Measurements from ENCODE around the gene ASXL1.

The ASXL1 gene

DNA sequence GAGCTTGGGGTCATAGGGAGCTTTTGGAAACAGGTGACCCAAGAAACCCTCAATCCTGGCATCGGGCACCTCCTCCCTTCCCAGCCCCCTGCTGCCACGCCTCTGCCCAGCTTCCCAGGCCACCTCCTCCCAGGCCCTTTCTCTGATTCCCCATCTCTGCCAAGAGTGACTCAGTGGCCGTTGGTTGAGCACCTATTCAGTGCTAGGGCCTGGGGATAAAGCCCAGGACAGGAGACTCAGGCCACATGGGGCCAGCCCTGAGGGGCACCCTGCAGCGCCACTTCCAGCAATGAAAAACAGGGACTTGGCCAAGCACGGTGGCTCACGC lies 110.1 kb downstream of the ASXL1 start:
- no peak for DNase-seq

DNA sequence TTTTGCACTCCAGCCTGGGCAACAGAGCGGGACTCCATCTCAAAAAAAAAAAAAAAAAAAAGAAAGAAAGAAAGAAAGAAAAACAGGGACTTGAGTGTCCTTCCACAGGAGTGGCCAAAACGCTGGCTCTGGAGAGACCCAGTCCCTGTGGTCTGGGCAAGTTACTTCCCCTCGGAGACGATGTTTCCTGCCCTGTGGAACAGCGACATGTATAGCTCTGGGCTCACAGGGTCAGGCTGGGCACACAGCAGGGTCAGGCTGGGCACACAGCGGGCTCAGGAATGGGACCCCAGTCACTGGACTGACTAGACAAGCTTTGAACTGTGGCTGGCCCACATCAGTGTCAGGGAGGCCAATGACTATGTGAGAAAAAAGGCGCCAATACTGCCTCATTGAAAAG lies 110.7 kb downstream of the ASXL1 start:
- no peak for DNase-seq

DNA sequence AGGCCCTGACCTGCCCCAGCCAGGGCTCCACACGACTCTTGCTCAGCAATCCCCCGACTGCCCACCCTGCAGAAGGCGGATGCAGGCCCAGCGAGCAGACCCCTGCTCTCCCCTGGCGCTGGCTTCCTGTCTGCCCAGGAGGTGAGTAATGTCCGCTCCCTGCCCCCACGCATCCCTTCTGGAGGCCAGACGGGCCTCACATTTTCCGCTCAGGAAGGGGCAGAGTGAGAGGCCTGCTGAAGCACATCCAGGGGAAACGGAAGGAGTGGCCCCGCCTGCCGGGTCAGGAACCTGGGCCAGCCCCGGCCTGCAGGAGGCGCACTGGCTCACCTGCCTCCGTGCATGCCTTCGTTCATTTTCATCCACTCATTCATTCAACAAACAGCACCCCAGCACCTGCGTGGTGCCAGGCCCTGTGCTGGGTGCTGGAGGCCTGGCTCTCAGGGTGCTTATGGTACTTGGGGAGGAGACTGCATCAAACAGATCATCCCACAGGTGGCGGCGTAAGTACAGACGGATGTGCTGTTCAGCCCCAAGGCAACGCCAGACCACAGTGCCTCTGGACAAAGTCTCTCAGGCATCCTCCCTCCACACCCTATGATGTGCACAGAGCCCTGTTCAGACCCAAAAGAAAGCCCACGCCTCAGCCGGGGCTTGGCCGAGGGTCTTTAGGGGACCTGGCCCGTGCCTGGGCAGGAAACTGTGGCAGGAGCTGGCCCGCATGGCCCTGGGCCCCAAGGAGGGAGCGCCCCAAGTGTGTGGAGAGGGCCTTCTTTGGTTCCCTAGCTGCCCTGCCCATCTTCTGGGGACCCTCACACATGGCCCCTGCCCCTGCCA lies 112.1 kb downstream of the ASXL1 start:
- DNase-seq, result no peak

DNA sequence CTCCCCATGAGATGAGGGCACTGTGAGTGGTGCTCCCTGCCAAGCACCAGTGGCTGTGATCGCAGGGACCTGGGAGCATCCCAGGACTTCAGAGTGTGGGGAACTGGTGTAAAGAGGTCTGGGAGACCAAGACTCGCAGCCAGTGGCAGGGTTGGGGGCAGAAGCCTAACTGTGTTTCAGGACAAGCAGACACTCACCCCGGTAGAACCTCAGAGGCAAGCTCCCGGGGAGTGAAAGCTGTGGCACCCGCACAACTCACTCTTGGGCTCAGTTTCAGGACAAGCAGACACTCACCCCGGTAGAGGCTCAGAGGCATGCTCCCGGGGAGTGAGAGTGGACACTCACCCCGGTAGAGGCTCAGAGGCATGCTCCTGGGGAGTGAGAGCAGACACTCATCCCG lies 112.8 kb downstream of the ASXL1 start:
- no peak for DNase-seq

DNA sequence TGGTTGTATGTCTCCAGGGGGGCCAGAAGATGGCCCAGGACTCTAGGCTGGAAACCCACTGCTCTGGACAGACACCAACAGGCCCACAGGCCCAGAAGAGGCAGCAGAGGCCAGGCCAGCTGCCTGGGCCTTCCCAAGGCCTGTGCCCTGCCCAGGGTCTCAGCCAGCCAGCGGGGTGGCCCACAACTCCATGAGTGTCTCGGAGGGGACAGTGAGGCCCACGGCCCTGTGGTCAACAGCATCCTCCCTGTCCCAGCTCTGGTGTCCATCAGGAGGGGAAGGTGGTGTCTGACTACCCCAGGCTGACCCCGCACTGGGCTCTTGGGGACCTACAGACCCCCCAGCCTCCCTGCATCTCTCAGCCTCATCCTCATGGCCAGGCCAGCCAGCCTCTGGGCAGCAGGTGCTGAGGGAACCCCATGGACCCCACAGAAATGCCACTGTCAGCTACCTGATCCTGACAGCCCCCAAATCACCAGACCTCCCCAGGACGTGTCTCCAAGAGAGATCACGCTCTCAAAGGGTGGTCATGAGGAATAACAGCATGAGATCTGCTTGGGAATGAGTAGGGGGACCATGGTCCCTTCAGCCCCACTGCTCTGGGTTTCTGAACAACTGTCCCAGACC lies 114.6 kb downstream of the ASXL1 start:
- no peak for DNase-seq

DNA sequence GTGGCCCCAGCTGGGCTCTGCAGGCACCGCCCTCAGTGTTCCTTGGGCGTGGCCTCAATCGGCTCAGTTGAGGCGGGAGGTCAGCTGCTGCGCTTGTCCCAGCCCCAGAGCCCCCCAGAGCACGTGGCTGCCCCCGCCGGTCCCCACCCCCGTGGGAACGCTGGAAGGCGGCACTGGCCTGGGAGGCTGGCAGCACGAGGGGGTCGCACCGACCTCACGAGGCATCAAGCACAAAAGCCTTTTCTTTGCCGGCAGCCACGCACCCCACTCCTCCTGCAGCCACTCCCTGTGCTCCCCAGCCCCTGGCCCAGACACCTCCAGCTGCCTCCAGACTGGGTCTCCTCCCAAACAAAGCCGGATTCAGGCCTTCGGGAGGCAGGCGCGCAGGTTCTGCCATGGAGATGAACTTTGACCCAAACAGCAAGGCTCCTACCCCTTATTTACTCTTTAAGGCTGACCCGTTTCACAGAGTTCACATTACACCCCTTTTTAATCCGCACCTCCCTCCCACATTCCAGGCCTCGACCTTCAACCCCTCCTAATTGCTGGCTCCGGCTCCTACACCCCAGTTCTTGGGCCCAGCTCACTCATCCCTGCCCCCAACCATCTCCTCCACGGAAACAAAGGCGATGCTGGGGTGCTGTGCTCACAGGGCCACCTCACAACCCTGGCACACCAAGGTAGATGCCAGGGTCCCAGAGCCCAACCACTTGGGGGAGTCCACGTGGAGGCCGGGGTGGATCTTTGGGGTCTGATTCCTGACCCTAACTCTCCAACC lies 115.3 kb downstream of the ASXL1 start:
- no peak for DNase-seq

DNA sequence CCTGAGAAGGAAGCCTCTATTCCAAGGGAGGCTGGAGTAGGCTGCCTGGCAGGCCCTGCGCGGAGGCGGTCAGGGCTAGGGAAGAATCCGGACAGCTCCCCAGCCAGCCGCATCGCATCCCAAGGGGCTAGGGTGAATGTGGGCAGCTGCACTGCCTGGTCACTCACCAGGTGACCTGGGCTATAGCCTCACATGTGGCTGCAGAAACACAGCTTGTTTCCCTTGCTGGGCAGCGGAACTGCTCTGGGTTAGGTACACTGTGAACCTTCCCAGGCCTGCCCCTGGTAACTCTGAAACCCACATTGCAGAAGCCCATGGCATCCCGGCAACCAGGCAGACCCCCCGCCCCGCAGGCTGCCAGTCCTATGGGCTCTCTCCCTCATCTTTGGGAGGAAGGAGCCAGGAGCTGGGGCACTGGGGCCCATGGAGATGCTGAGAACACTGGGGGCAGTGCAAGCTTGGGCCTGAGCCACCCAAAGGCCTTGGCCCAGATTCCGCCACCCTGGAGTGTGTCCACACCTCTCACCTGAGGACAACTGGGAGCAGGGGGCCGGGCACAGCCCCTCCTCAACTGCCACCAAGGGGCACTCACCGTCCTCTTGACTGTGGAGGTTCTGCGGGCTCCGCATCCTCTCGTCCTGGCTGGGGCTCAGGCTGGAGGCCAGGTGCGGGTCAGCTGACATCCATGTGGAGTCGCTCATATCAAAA lies 116.0 kb downstream of the ASXL1 start:
- no peak for DNase-seq

DNA sequence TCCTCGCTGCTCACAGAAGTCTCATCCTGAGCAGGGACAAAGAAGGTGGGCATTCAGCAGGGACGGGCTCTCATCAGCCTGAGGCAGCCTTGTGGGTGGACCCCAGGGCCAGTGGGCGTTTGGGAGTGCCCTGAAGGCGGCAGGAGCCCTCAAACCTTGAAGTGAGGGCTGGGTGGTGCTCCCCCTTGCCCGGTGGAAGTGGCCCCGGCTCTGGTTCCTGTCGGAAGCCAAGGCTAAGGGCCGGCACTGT lies 116.5 kb downstream of the ASXL1 start:
- peak; percentile 34 for DNase-seq

DNA sequence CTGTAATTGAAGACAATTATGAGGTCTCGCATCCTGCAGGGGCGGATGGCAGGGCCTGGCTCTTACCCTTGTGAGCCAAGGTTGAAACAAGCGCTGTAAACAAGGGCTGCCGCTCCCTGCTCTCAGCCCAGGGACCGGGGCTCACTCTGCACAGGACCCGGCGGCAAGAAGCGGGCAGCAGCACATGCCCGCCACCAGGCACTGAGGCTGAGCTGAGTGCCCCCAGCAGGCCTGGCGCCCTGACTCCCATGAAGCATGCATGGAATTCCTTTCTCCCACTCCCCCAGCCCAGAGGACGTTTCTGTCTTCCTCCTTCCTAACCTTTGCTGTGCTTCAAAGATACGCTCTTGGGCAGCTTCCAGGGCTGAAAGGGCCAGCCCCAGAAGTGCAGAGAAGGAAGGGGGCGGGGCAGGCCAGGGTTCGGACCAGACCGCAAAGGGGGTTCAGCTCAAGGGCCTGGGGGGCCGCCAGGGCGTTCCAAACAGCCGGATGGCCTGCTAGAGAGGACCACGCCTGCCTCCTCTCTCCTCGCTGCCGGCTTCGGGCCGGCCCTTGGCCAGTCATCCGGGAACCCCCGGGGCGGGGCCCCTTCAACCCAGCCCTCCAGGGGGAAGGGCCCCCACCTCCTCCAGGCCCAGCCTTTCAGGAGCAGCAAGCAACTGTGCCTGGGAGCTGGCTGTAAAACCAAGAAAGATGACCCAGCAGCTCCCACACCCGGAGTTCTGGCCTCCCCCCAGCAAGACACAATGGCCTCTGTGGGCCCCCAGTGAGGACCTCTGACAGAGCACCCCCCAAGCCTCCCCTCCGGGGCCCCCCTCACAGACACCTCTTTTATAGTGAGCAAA lies 117.1 kb downstream of the ASXL1 start:
- peak; percentile 96 for DNase-seq

DNA sequence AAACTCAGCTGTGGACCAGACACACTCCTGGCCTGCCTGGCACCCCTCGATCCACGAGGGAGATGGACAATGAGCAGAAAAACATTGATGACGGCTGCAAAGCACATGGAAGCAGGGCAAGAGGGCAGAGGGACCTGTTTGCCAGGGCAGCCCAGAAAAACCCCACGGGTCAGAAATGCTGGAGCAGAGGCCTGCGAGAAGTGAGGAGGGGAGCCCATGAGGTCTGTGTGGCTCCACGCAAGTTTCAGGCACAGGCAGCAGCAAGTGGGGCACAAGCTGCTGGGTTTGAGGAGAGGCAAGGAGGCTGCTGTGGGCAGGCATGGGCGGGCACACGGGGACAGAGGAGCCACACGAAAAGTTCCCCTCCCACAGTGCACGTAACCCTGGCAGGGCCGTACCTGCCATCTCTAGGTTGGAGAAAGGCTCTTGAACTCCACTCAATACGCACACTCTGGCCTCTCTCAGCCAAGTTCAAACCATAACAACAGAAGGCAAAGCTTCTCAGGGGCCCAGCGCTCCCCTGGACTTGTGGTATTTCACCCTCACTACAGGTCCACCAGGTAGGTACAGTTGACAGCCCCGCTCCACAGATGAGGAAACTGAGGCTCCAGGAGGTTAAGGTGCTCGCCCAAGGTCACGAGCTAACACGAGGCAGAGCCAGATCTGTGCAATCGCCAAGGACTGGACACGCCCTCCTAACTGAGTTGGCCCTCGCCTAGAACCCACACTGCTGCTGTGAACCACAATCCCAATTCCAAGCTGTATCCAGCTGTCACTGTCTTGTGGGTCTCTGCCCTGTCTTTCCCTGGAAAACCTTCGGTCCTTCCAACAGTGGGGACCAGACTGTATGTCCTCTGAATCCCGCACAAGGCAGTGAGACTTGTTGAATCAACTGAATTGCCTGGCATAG lies 118.8 kb downstream of the ASXL1 start:
- peak; percentile 18 for DNase-seq

DNA sequence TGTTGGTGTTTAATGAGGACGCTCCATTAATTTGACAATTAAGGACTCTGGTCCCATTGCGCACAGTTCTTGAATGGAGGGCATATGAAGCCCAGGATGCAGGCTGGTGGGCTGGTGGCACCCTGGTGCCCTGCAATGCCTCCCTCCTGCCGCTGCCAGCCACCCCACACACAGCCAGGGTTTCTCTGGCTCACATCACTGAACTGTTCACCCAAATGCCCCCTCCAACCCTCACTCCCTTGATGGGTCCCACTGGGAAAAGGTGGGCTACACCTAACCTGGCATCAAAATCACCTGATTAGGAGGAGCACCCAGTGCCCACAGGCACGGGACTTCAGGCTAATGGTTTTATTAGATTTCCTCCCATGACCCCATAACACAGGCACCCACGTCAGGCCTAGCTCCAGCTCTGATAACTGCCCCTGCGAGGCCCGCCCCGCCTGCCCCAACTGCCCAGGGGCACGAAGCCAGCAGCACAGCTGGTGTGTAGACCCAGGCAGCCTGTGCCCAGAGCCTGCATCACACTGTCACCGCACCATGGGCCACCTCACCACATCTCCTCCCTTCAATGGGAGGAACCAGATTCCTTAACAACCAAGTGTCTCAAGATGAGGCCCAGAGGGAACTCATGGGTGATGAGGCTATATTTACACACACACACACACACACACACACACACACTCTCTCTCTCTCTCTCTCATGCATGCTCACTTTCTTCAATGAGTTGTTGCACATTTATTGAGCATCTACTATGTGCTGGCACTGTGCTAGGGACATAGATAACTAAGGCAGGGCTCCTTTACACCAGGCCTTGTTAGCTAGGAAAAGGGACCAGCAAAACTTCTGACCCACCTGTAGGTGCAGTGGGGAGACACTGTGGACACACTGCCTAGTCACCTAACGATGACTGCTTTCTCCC lies 119.7 kb downstream of the ASXL1 start:
- no peak for DNase-seq

DNA sequence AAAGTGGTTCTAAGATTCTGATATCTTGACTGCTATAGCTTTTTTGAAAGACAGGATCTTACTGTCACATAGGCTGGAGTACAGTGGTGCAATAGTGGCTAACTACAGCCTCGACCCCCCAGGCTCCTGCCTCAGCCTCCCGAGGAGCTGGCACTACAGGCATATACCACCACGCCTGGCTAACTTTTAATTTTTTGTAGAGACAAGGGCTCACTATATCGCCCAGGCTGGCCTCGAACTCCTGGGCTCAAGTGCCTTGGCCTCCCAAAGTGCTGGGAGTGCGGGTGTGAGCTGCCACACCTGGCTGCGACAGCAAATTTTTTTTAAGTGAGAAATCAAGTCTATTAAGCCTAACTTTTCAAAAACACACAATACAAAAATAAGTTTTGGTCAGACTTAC lies 120.4 kb downstream of the ASXL1 start:
- no peak for DNase-seq

DNA sequence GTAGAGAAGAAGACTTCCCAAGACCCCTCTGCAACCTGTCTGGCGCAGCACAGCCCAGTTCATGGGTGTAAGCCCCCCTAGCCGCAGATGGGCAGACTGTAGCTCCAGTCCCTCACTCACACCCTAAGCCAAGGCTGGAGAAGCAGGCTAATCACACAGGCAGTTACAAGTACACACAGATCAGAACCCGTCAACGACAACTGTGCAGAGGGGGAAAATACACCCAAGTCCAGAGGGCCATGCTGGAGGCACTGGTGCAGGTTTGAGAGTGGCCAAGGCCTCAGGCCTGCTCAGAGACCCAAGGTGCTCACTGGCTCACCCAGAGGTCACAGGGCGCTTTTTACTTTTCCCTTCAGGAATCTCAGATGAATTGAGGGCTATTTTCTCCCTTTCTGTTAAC lies 120.9 kb downstream of the ASXL1 start:
- no peak for DNase-seq

DNA sequence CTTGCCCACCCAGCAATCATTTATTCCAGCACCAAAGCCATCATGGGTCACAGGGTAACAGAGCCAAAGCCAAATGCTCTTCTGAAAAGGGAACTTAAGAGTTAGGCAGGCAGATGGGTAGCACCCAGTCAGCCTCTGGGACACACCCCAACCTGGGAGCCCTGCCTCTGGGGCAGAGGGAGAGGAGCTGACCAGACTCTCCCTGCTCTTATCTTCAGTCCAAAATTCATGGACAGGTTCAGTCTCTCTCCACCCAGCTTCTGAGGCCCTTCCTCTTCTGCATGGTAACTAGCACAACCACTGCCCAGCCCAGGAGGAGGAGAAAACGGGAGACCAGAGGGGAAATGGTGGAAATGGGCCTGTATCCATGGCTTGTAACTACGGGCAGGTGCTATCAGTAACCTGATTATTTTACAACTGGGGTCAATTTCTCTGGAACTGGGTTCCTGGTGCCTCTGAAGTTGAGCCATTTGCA lies 121.6 kb downstream of the ASXL1 start:
- DNase-seq, result no peak

DNA sequence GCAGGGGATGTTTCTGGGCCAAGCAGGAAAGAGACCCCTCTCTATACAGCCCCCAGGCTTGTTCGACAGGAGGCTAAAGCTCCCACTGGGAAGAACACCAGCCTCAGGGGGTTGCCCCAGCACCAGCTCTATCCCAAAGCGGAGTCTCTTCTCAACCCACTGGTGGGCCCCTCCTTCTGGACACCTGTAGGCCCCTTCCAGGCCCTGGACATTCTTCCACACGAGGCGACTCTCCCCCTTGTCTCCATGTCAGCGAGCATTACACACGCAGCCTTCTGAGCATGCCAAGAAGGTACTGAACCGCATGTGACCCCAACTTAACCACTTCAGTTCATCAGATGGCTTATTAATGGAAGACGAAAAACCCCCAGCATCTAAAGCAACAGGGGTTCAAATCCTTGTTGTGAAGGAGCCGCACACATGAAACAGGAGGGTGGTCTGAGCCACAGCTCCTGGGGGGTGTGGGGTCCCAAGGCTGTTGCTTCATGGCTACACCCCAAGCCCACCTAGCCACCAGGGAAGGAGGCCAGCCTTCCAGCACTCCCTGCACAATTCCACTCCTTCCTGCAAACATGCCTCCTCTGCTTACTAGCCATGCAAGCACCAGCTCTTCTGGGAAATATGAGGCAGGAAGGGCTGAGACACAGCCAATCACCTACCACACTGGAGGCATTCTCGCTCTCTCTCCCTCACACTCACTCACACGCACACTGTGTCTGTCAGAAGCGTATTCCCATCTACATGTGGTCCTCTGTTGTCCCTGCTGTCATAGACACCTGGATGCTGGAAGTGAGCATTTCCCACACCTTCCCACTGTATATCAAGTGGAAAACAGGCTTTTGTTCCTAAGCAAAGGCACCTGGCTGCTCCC lies 122.5 kb downstream of the ASXL1 start:
- no peak for DNase-seq

DNA sequence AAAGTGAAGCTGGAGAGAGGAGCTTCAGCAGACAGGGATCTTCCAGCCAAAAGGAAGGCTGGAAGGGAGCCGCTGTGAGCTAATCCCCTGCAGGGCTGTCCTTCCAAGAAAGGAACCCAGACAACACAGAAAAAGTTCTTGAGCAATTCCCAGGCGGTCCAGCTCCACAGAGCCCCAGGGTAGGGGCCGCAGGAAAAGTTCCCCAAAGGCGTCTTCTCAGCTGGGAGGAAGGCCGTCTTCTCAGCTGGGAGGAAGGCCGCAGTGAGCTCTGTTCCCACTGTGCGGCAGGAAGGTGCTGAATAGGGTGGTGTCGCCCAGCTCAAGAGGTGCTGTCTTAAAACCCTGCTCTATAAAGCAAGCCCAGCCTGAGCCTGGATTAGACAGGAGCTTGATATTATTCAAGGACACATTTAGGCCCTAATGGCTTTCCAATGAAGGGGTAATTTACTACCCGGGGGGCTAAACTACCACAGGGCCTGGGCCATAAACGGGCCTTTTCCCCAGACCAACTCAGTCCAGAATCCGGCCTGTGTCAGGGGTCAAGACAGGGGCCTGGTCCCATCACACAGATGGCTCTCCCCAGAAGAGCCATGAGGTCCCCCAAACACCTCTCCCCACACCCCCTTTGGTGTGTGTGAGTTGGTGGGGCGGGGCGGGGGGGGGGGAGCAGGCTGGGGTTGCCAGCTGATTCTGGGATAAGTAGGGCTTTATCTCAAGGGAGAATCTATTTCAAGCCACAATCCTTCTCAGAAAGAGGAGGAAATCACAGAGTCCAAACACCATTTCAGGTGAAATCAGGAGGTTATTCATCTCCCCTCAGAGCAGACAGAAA lies 123.4 kb downstream of the ASXL1 start:
- no peak for DNase-seq

DNA sequence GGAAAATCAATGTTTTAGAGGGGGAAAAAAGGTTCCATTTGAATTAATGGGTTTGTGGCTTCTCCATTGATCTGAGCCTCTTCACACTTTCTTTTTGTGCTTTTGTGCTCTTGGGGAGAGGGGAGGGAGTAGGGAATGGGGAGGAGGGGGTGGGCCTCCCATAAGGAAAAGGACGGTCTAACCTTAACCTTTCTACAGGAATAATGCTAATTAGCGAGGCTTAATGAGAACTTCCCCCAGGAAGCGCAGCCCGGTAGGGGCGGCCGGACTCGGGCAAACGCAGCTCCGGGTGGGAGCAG lies 124.0 kb downstream of the ASXL1 start:
- DNase-seq, result no peak

DNA sequence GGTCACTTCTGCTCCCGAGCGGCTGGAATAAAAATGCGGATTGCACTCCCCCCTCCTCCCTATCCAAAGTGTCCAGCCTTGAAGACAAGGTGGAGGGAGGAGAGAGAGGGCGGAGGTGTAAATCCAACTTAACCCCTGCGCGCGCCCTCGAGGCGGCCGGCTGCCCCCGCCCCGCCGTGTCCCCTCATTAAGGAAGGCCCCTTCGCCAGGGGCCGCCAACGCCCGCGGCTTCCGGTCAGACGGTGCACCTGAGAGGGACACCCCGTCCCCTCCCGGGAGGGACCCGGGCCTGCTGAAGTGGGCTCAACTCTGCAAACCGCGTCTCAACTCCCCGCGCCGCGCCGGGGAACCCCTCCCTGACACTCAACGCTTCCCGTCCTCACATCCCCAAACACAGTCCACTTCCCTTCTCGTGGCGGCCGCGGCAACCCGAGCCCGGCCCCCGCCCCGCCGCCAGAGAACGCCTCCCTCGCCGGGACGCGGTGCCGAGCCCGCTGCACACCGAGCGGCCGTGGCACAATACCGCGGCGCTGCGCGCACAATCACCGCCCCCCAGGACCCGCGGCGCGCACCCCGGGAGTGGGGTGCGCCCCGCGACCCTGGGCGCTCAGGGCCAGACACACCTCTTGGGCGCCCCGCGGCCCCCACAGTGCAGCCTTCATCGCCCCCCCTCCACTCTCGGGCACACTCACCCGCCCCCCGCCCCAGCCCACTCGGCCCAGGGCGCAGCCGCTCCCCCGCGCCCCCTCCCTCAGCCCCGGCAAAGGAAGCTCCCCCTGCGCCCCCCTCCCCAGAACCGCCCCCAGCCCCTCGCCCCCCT lies 124.5 kb downstream of the ASXL1 start:
- no peak for DNase-seq

Data from DMS79 treated with DMSO at 0.1 percent for 48 hours (cell line).